HEK293T (cell line): ENCODE measurements around the gene ACOXL.

ENCODE experiments used
- ARNT ChIP-seq: fragments of 450-650 bp; IDR thresholded peaks from 2 replicates; pipeline ENCODE4 v1.6.1; 2017; ENCODE audit warnings: mild to moderate bottlenecking
- BHLHE40 ChIP-seq: fragments of 450-650 bp; IDR thresholded peaks from 2 replicates; pipeline ENCODE4 v1.6.1; 2016; ENCODE audit warnings: mild to moderate bottlenecking, moderate library complexity, borderline replicate concordance
- CTBP1 ChIP-seq: fragments of 450-650 bp; IDR thresholded peaks from 2 replicates; pipeline ENCODE4 v1.6.1; 2016; ENCODE audit warnings: borderline replicate concordance
- ELF4 ChIP-seq: fragments of 450-650 bp; IDR thresholded peaks from 2 replicates; pipeline ENCODE4 v1.6.1; 2017; ENCODE audit warnings: antibody characterized with exemption
- FOXA1 ChIP-seq: fragments of 450-650 bp; IDR thresholded peaks from 2 replicates; pipeline ENCODE4 v1.6.1; 2016; ENCODE audit warnings: mild to moderate bottlenecking
- FOXK2 ChIP-seq: fragments of 450-650 bp; IDR thresholded peaks from 2 replicates; pipeline ENCODE4 v1.6.1; 2016; ENCODE audit warnings: mild to moderate bottlenecking
- FOXM1 ChIP-seq: fragments of 450-650 bp; IDR thresholded peaks from 2 replicates; pipeline ENCODE4 v1.6.1; 2017; ENCODE audit warnings: mild to moderate bottlenecking, borderline replicate concordance
- HDGF ChIP-seq: fragments of 450-650 bp; IDR thresholded peaks from 2 replicates; pipeline ENCODE4 v1.6.1; 2017; ENCODE audit warnings: antibody characterized with exemption, borderline replicate concordance
- L3MBTL2 ChIP-seq: fragments of 450-650 bp; conservative IDR thresholded peaks from 2 replicates; pipeline ENCODE4 v1.6.1; 2016; ENCODE audit warnings: mild to moderate bottlenecking
- NFRKB ChIP-seq: fragments of 450-650 bp; IDR thresholded peaks from 2 replicates; pipeline ENCODE4 v1.6.1; 2016; ENCODE audit warnings: mild to moderate bottlenecking, moderate library complexity
- SP1 ChIP-seq: fragments of 450-650 bp; IDR thresholded peaks from 2 replicates; pipeline ENCODE4 v1.6.1; 2017
- SUZ12 ChIP-seq: fragments of 450-650 bp; IDR thresholded peaks from 2 replicates; pipeline ENCODE4 v1.6.1; 2016; ENCODE audit warnings: mild to moderate bottlenecking
- ZNF384 ChIP-seq: fragments of 450-650 bp; IDR thresholded peaks from 2 replicates; pipeline ENCODE4 v1.6.1; 2016
- TF ChIP-seq, protein P1 (sequence below): fragments of 450-650 bp; IDR thresholded peaks from 2 replicates; pipeline ENCODE4 v1.6.1; 2016

DNA sequence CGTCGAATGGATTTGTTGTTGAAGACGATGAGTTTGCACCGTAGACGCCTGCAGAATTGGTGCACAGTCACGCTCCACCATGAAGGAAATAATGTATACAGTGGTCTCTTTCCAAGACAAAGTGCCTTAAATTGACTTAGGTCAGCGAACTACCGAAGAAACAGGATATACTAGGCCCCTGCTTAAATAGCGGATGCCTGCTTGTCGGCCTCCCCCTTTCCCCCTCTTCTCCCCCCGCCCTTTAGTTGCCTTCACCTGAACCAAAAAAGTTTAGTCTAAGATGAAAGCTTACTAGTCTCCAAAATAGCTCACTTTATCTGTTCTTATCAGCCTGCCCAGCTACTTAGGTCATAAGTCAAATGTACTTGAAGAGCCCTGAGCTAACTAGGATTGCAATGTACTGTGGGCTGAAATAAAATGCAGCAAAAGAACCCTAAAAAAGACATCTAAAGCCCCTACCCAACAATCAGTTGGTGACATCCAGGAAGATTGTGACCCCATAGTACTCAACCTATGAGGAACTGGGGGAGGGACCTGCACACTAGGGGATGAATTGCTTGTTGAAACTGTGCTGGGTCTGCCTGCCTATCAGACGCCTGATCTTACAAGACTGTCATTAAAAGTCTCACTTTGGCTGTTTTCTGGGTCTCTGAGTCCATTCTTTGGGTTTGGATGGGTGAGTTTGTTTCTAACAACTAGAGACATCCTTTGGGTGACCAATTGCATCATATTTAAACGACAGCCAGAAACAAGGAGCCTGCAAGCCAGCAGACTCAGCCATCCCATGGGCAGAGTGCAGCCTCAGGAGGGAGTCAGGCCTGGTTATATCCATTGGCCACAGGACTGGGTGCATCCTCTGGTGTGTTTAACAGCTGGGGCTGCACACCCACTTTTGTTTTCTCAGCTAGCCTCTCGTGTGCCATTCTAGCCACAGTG is 14.5 kb downstream of the ACOXL start:
- TF ChIP-seq SP1: no peak
- TF ChIP-seq ZNF384: no peak
- TF ChIP-seq ARNT: no peak
- no peak for TF ChIP-seq FOXM1
- no peak for TF ChIP-seq FOXK2
- TF ChIP-seq FOXA1: no peak
- TF ChIP-seq L3MBTL2: no peak
- no peak for TF ChIP-seq ELF4
- no peak for TF ChIP-seq BHLHE40
- TF ChIP-seq HDGF: no peak
- TF ChIP-seq SUZ12: no peak
- TF ChIP-seq, protein P1, sequence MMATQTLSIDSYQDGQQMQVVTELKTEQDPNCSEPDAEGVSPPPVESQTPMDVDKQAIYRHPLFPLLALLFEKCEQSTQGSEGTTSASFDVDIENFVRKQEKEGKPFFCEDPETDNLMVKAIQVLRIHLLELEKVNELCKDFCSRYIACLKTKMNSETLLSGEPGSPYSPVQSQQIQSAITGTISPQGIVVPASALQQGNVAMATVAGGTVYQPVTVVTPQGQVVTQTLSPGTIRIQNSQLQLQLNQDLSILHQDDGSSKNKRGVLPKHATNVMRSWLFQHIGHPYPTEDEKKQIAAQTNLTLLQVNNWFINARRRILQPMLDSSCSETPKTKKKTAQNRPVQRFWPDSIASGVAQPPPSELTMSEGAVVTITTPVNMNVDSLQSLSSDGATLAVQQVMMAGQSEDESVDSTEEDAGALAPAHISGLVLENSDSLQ: no peak
- no peak for TF ChIP-seq CTBP1
- TF ChIP-seq NFRKB: no peak
